Loucy (cell line): ENCODE data around the gene CPVL.

Experiments
- H2AFZ ChIP-seq: fragments of 200-600 bp; sonication (generic); 2 replicates; pipeline ENCODE4 v1.6.0; 2016; ENCODE audit warnings: antibody characterized with exemption, mild to moderate bottlenecking, low read length, moderate library complexity
- H3F3A ChIP-seq: fragments of 200-600 bp; 2 replicates; pipeline ENCODE4 v1.6.0; 2016; ENCODE audit warnings: antibody characterized with exemption, low read depth, mild to moderate bottlenecking
- H3K27me3 ChIP-seq: fragments of 200-600 bp; sonication (generic); 2 replicates; pipeline ENCODE4 v1.6.1; 2014; ENCODE audit warnings: low read length, mild to moderate bottlenecking; ENCODE audit not compliant: insufficient read depth, poor library complexity, severe bottlenecking
- H3K36me3 ChIP-seq: fragments of 200-600 bp; sonication (generic); 2 replicates; pipeline ENCODE4 v1.6.1; 2016; ENCODE audit warnings: low read length; ENCODE audit not compliant: insufficient read depth
- H3K4me1 ChIP-seq: fragments of 200-600 bp; sonication (generic); 2 replicates; pipeline ENCODE4 v1.5.1; 2014; ENCODE audit warnings: low read length, mild to moderate bottlenecking; ENCODE audit not compliant: insufficient read depth, poor library complexity, severe bottlenecking
- H3K4me2 ChIP-seq: fragments of 200-600 bp; sonication (generic); 2 replicates; pipeline ENCODE4 v1.6.0; 2014; ENCODE audit warnings: antibody characterized with exemption, low read length, low read depth, mild to moderate bottlenecking; ENCODE audit not compliant: poor library complexity, severe bottlenecking
- H3K4me3 ChIP-seq: fragments of 200-600 bp; sonication (generic); 2 replicates; pipeline ENCODE4 v1.5.1; 2014; ENCODE audit warnings: low read length, mild to moderate bottlenecking, mixed read lengths; ENCODE audit not compliant: poor library complexity, severe bottlenecking
- H3K79me2 ChIP-seq: fragments of 200-600 bp; sonication (generic); 2 replicates; pipeline ENCODE4 v1.6.1; 2014; ENCODE audit warnings: low read length; ENCODE audit not compliant: insufficient read depth
- H3K9ac ChIP-seq: fragments of 200-600 bp; sonication (generic); 2 replicates; pipeline ENCODE4 v1.6.0; 2014; ENCODE audit warnings: mild to moderate bottlenecking, low read depth, low read length, moderate library complexity; ENCODE audit not compliant: poor library complexity, severe bottlenecking
- H3K9me2 ChIP-seq: fragments of 200-600 bp; sonication (generic); replicated peaks from 2 replicates; pipeline ENCODE4 v1.6.1; 2016; ENCODE audit warnings: low read depth, low read length, mixed read lengths
- H3K9me3 ChIP-seq: fragments of 200-600 bp; sonication (generic); 2 replicates; pipeline ENCODE4 v1.6.1; 2014; ENCODE audit warnings: mild to moderate bottlenecking, antibody characterized with exemption, low read length, low read depth; ENCODE audit not compliant: insufficient read depth
- H4K20me1 ChIP-seq: fragments of 200-600 bp; sonication (generic); 2 replicates; pipeline ENCODE4 v1.6.0; 2014; ENCODE audit warnings: antibody characterized with exemption, low read length, mild to moderate bottlenecking; ENCODE audit not compliant: insufficient read depth, poor library complexity, severe bottlenecking
- EZH2phosphoT487 ChIP-seq: fragments of 200-600 bp; IDR thresholded peaks from 2 replicates; pipeline ENCODE4 v1.6.1; 2018; ENCODE audit warnings: antibody characterized with exemption, mild to moderate bottlenecking, moderate library complexity, borderline replicate concordance
- TF ChIP-seq, protein P1 (sequence below): fragments of 200-600 bp; sonication (generic); conservative IDR thresholded peaks from 2 replicates; pipeline ENCODE4 v1.5.1; 2014; ENCODE audit warnings: mild to moderate bottlenecking, antibody characterized with exemption, low read length

Gene CPVL

DNA sequence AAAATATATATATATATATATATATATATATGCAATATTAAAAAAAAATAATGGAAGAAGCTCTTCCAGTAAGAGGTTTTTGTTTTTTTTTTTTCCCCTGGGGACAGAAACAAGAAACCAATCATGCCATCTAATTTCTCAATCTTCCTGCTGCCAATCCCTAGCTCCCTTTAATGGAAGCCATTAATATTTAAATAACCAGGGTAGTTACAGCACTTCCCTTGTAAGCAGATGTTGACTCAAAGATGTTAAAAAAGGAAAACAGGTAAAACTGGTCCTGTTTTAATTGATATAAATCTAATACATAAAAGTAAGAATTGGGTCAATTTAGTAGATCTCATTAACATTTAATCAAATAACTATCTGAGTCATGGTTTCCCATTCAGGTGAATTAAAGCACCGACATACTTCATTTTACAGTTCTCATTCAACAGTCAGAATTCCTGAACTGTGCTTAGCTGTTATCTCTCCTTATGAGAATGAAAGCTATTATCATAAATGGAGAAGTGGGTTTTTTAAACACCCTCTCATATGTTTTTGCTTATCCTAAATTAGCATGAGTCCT lies 22.6 kb downstream of the CPVL start:
- no peaks in the 10 kb centered on the region for H3K9me3 ChIP-seq
- no peak overlapping the region for H3K9ac ChIP-seq
- no peak overlapping the region for H3K4me2 ChIP-seq
- H3K36me3 ChIP-seq: no peaks in the 10 kb centered on the region
- H3K27me3 ChIP-seq: no peaks in the 10 kb centered on the region
- no peaks in the 10 kb centered on the region for H3K79me2 ChIP-seq
- no peaks in the 10 kb centered on the region for H4K20me1 ChIP-seq
- no peak overlapping the region for H2AFZ ChIP-seq
- H3K4me1 ChIP-seq: no peaks in the 10 kb centered on the region
- TF ChIP-seq, protein P1, sequence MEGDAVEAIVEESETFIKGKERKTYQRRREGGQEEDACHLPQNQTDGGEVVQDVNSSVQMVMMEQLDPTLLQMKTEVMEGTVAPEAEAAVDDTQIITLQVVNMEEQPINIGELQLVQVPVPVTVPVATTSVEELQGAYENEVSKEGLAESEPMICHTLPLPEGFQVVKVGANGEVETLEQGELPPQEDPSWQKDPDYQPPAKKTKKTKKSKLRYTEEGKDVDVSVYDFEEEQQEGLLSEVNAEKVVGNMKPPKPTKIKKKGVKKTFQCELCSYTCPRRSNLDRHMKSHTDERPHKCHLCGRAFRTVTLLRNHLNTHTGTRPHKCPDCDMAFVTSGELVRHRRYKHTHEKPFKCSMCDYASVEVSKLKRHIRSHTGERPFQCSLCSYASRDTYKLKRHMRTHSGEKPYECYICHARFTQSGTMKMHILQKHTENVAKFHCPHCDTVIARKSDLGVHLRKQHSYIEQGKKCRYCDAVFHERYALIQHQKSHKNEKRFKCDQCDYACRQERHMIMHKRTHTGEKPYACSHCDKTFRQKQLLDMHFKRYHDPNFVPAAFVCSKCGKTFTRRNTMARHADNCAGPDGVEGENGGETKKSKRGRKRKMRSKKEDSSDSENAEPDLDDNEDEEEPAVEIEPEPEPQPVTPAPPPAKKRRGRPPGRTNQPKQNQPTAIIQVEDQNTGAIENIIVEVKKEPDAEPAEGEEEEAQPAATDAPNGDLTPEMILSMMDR: no peak
- TF ChIP-seq EZH2phosphoT487: no peak
- H3K4me3 ChIP-seq: no peak overlapping the region
- H3K9me2 ChIP-seq: no peaks in the 10 kb centered on the region
- no peaks in the 10 kb centered on the region for H3F3A ChIP-seq

DNA sequence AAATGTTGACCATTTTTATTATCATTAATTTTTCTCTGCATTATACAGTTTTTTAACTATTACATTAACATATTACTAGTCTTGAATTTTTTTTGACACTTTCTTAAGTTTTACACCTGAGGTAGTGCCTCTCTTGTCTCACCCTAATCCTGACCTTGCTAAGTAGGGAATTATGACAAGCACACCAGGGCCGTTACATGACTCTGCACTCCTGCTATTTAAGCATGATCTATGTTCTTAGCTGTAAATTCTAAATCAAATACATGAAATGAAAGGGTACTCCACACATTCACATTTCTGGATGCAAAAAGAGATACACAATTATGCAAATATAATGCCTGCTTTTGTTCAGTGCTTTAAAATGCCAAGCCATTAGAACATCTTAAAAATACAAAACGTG lies 23.6 kb downstream of the CPVL start:
- H4K20me1 ChIP-seq: no peaks in the 10 kb centered on the region
- no peaks in the 10 kb centered on the region for H3K79me2 ChIP-seq
- H2AFZ ChIP-seq: no peak overlapping the region
- H3K4me3 ChIP-seq: no peak overlapping the region
- no peaks in the 10 kb centered on the region for H3K36me3 ChIP-seq
- no peaks in the 10 kb centered on the region for H3K9me3 ChIP-seq
- no peak overlapping the region for H3K9ac ChIP-seq
- no peak for TF ChIP-seq EZH2phosphoT487
- TF ChIP-seq, protein P1: no peak
- no peak overlapping the region for H3K4me2 ChIP-seq
- no peaks in the 10 kb centered on the region for H3K27me3 ChIP-seq
- no peaks in the 10 kb centered on the region for H3K4me1 ChIP-seq
- H3F3A ChIP-seq: no peaks in the 10 kb centered on the region
- no peaks in the 10 kb centered on the region for H3K9me2 ChIP-seq

GRCh38 chr7:29122081-29122480 lies 24.3 kb downstream of the CPVL start:
- Histone ChIP-seq H3K9me2 (no peaks in the 10 kb centered on the region), H2AFZ (no peak overlapping the region), H3K27me3 (no peaks in the 10 kb centered on the region), H3K9me3 (no peaks in the 10 kb centered on the region), H3F3A (no peaks in the 10 kb centered on the region), H3K4me2 (no peak overlapping the region), H3K79me2 (no peaks in the 10 kb centered on the region), H3K9ac (no peak overlapping the region), H4K20me1 (no peaks in the 10 kb centered on the region), H3K4me3 (no peak overlapping the region), H3K36me3 (no peaks in the 10 kb centered on the region), H3K4me1 (no peaks in the 10 kb centered on the region)
- TF ChIP-seq, protein P1: no peak
- TF ChIP-seq EZH2phosphoT487: no peak
